RWPE2 (cell line): Measurements from ENCODE around the gene NLRP8.

Experiments used
- ATAC-seq: fragments of 200-7000 bp; cut with Tn5 transposase; 3 replicates; pipeline ENCODE4 v1.9.1; 2021; ENCODE audit warnings: low read depth
- DNase-seq: peaks from one replicate; pipeline ENCODE4 v3.0.0-alpha.2; 2020; ENCODE audit warnings: low spot score
- H3K27ac ChIP-seq: fragments of 450-650 bp; 2 replicates; pipeline ENCODE4 v1.5.1; 2017; ENCODE audit warnings: mild to moderate bottlenecking; ENCODE audit not compliant: poor library complexity, severe bottlenecking
- H3K27me3 ChIP-seq: fragments of 250-450 bp; sonication (Bioruptor Pico); 2 replicates; pipeline ENCODE4 v1.5.1; 2021; ENCODE audit warnings: mild to moderate bottlenecking, moderate library complexity; ENCODE audit not compliant: insufficient read depth, poor library complexity, severe bottlenecking
- H3K36me3 ChIP-seq: fragments of 250-450 bp; sonication (Bioruptor Pico); 2 replicates; pipeline ENCODE4 v1.5.1; 2020; ENCODE audit warnings: low read depth, mild to moderate bottlenecking, moderate library complexity
- H3K4me1 ChIP-seq: fragments of 250-450 bp; sonication (Bioruptor Pico); 2 replicates; pipeline ENCODE4 v1.5.1; 2021; ENCODE audit warnings: mild to moderate bottlenecking, moderate library complexity; ENCODE audit not compliant: insufficient read depth, poor library complexity, severe bottlenecking
- H3K4me3 ChIP-seq: fragments of 250-450 bp; sonication (Bioruptor Pico); 2 replicates; pipeline ENCODE4 v1.5.1; 2021; ENCODE audit warnings: mild to moderate bottlenecking, moderate library complexity; ENCODE audit not compliant: severe bottlenecking
- H3K9me3 ChIP-seq: fragments of 250-450 bp; sonication (Bioruptor Pico); 2 replicates; pipeline ENCODE4 v1.5.1; 2021; ENCODE audit warnings: mild to moderate bottlenecking, moderate library complexity; ENCODE audit not compliant: severe bottlenecking
- CTCF ChIP-seq: fragments of 450-650 bp; IDR thresholded peaks from one replicate; pipeline ENCODE4 v1.5.1; 2017; ENCODE audit warnings: mild to moderate bottlenecking, moderate library complexity; ENCODE audit not compliant: poor library complexity, severe bottlenecking

Gene NLRP8

GRCh38 chr19:55959996-55960675, 12.5 kb downstream of the NLRP8 start:
- Histone ChIP-seq H3K27me3 (no peaks in the 10 kb centered on the region), H3K4me3 (no peak overlapping the region), H3K9me3 (no peaks in the 10 kb centered on the region), H3K36me3 (no peaks in the 10 kb centered on the region), H3K4me1 (no peaks in the 10 kb centered on the region), H3K27ac (no peak overlapping the region)
- no peak for TF ChIP-seq CTCF
- no peak for ATAC-seq
- DNase-seq, result no peak

- no peak for TF ChIP-seq CTCF
- H3K36me3 ChIP-seq, result no peaks in the 10 kb centered on the region
- no peak overlapping the region for H3K4me3 ChIP-seq
- ATAC-seq (no peak), DNase-seq (no peak)
- no peaks in the 10 kb centered on the region for H3K4me1 ChIP-seq
- H3K27ac ChIP-seq, result no peak overlapping the region
- H3K9me3 ChIP-seq, result no peaks in the 10 kb centered on the region
- H3K27me3 ChIP-seq, result no peaks in the 10 kb centered on the region
These were observed 14.6 kb downstream of the NLRP8 start for GRCh38 chr19:55962186-55962585.

GRCh38 chr19:55973982-55974381, 26.4 kb downstream of the NLRP8 start:
- Histone ChIP-seq H3K27ac (no peak overlapping the region), H3K9me3 (no peaks in the 10 kb centered on the region), H3K27me3 (no peaks in the 10 kb centered on the region), H3K36me3 (no peaks in the 10 kb centered on the region), H3K4me3 (no peak overlapping the region), H3K4me1 (no peaks in the 10 kb centered on the region)
- ATAC-seq (no peak), DNase-seq (no peak)
- TF ChIP-seq CTCF, result no peak

GRCh38 chr19:55980415-55980814, 32.8 kb downstream of the NLRP8 start:
- Histone ChIP-seq H3K4me1 (no peaks in the 10 kb centered on the region), H3K27me3 (no peaks in the 10 kb centered on the region), H3K9me3 (peaks cover 5% of the 10 kb centered on the region), H3K36me3 (no peaks in the 10 kb centered on the region), H3K27ac (no peak overlapping the region), H3K4me3 (no peak overlapping the region)
- ATAC-seq (no peak), DNase-seq (no peak)
- no peak for TF ChIP-seq CTCF

- H3K27me3 ChIP-seq, result no peaks in the 10 kb centered on the region
- no peak overlapping the region for H3K27ac ChIP-seq
- peaks cover 5% of the 10 kb centered on the region for H3K9me3 ChIP-seq
- no peak for DNase-seq
- TF ChIP-seq CTCF, result no peak
- H3K4me1 ChIP-seq, result no peaks in the 10 kb centered on the region
- no peak overlapping the region for H3K4me3 ChIP-seq
- H3K36me3 ChIP-seq, result no peaks in the 10 kb centered on the region
- ATAC-seq, result no peak
These were observed 37.6 kb downstream of the NLRP8 start for GRCh38 chr19:55985254-55985653.
